ENCODE results near the gene ABHD10. TPM values are rescaled to one million over a fixed set of nuclear protein-coding genes. Genes with fewer than 3 reads are reported as not detected.

ABHD10 gene
- total RNA-seq, 1 donor from 2014 or later = 18.3 TPM

GRCh38 chr3:112000367-112000771, 21.5 kb downstream of the ABHD10 start:
- no peak for DNase-seq (ENCODE audit: low read depth in 2 of 2)

DNA sequence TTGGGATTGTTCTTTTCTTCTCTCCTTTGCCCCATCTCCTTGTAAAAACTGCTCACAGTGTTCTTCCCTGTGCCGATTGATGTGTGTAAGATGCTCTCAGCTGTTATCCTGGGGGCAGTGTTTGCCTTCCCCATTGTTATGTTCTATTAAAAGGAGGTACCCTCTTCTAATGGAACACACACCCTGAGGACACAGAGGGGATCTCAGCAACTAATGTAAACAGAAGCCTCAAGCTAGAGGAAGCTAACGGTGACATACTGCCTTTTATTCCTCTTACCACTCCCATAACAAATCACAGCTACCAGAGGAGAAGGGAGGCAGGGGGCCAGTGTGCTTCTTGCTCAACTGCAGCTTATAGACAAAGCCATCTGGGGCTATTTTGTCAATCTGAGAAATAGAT, 22.1 kb downstream of the ABHD10 start:
- no peak for DNase-seq (ENCODE audit: low read depth in 2 of 2)

DNA sequence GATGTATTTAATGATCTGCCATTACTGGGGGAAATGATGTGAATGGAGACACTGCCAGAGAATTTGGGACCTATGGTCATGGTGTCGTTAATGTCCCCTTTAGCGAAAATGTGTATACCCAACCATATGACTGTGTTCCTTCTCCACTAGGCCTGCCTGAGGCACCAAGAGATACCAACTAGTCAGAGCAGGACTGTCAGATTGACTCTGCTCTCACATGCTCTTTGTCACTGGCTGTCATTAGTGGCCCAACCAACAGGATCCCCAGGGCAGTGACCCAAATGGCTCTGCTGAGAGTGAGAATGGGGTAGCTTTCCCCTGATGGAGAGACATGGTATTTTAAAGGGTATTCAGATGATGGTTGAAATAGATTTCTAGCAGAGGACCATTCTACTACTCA, 22.7 kb downstream of the ABHD10 start:
- no peak for DNase-seq (ENCODE audit: low read depth in 2 of 2)

GRCh38 chr3:112002096-112002971, 23.5 kb downstream of the ABHD10 start:
- peak in 1 of 2 donors; percentile 22 for DNase-seq (ENCODE audit: low read depth in 2 of 2)

- no peak for DNase-seq (ENCODE audit: low read depth in 2 of 2)
Observed at GRCh38 chr3:112003321-112004080, 24.7 kb downstream of the ABHD10 start.

- DNase-seq (ENCODE audit: low read depth in 2 of 2) = no peak
Observed at GRCh38 chr3:112004187-112004586, 25.4 kb downstream of the ABHD10 start.

DNA sequence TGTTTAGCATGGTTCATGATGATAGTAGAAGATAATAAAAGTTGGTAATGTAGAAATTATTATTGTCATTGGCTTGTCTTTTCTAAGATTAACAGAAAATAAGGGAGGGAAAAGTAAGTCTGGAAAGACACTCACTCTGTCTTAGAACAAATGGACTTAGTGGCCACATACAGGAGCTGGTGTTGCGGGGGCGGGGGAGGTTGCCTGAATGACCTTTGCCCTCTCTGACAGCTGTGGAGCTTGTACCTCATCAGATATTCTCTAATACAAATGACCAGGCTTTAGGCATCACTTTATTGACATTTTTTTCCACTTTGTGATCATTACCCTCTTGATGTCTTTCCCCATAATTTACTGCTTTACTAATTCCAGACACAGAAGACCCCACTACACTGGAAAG, 25.8 kb downstream of the ABHD10 start:
- no peak for DNase-seq (ENCODE audit: low read depth in 2 of 2)

GRCh38 chr3:112005091-112005672, 26.4 kb downstream of the ABHD10 start:
- DNase-seq (ENCODE audit: low read depth in 2 of 2) = no peak

- DNase-seq (ENCODE audit: low read depth in 2 of 2) = no peak
Observed at GRCh38 chr3:112007633-112008032, 28.8 kb downstream of the ABHD10 start.

DNA sequence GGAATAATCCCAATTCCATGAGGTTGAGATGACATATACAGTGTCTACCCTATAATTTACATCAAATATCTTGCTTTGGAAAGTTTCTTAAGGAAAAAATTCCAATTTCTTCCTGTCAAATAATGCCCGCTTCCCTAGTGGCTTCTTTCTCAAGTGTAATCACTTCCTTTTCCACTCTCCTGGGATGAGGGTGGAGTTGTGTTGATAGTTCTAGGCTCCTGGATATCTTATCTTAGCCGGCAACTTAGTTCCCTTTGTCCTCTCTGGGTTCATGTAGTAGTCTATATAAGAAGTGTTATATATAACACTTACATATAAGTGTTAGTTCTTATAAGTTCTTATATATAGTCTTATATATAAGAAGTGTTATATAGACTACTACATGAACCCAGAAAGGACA, 30.8 kb downstream of the ABHD10 start:
- DNase-seq (ENCODE audit: low read depth in 2 of 2) = no peak

GRCh38 chr3:112010636-112011035, 31.8 kb downstream of the ABHD10 start:
- no peak for DNase-seq (ENCODE audit: low read depth in 2 of 2)

DNA sequence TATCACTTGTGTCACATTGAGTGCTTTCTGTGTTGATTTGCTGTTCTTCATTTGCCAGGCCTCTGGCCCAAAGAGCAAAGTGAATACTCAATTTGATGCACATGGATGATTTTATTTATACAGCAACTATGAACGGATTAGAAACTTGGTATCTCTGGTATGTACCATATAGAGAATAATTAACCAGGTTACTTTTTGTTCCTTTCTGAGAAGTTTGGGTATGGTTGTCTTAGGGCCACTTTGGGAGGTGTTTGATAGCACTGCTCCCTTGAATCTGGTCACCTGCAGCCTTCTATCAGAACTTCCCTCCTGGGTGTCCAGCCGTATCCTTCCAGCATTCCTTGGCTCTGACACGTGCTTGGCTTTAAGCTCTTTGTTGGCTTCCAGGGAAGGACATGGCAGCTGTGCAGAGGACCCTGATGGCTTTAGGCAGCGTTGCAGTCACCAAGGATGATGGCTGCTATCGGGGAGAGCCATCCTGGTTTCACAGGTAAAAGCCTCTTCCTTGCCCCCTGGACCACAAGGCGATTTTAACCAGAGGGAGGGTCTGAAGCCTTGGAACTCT, 32.6 kb downstream of the ABHD10 start:
- DNase-seq (ENCODE audit: low read depth in 2 of 2) = no peak

DNA sequence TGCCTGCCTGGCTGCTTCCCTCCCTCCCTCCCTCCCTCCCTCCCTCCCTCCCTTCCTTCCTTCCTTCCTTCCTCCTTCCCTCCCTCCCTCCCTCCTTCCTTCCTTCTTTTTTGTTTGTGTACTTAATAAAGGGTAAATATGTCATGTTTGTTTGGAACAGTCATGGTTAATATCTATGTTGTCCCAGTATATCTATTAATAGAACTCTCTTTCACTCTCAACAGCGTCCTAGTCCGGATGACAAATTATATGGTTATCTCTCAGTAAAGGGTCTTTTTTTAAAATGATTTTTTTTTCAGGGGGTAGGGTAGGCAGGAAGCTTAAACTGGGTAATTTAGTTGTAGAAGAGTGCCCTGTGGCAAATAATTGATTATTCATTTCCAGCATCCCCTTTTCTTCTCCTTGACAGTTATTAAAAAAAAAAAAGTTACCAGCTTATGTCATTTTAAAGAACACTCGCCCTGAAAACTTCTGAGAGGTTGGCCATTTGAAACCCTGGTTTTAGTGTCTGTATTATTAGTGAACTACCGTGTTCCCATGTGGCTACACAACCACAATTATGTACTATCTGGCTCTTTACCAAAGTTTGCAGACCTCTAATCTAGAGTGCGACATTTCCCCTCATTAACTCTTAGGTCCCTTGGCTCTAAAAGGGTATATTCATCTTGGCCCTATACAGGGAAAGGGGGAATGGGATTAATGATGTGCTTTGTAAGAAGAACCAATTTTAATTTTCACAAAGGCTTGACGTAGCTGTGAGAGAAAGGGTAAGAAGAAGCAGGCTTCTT, 33.6 kb downstream of the ABHD10 start:
- DNase-seq (ENCODE audit: low read depth in 2 of 2) = no peak

DNA sequence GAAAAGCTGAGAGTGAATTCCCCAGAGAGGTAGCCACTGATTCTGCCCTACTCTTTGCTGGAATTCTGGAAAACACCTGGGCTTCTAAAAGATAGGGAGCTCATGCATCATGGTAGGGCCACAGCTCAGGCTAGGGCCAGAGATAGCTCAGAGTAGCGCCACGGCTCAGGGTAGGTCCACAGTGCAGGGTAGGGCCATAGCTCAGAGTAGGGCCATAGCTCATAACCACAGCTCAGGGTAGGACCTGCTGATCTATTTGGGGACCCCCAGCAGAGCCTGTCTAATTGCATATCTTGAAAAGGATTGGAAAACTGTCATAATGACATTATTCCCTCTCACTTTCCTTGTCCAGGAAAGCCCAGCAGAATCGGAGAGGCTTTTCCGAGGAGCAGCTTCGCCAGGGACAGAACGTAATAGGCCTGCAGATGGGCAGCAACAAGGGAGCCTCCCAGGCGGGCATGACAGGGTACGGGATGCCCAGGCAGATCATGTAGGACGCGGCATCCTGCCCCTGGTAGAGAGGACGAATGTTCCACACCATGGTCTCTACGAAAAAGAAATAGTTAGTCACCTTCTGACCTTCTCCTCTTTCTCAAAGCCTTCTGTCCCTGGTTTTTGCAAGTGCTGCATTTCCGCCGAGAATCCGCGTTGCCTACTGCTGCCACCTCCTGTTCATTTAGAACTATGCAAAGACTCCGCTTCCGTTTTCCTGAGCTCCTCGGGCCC, 34.4 kb downstream of the ABHD10 start:
- DNase-seq (ENCODE audit: low read depth in 2 of 2) = peak; percentile 66 to 75

DNA sequence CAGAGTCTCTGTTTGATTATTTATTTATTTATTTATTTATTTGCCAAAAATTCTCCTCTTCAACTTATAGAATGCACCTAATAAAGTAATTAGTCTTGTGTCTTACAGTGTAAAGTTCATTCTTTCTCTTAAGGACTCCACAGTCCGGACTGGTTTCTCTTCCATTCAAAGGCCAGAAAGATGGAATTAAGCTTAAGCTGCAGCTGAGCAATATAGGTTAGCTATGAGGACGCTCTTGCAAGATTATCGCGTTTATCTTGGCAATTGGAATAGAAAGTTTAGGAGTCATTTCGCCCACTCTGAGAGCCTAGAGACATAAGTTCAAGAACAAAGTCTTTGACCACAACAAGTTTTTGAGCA, 34.9 kb downstream of the ABHD10 start:
- no peak for DNase-seq (ENCODE audit: low read depth in 2 of 2)

GRCh38 chr3:112017091-112017490, 38.3 kb downstream of the ABHD10 start:
- DNase-seq (ENCODE audit: low read depth in 2 of 2) = peak; percentile 11 to 38

DNA sequence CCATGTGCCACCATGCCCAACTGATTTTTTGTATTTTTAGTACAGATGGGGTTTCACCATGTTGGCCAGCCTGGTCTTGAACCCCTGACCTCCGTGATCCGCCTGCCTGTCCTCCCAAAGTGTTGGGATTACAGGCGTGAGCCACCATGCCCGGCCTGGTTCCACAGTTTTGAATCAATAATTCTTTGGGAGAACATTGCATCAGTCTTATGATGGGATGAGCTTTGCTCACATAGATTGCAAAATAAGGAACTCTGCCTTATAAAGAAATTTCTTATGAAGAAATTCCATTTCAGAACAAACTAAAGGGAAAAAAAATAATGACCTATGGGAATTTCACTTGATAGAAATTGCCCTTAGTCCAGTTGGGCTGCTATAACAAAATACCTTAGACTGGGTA, 39.9 kb downstream of the ABHD10 start:
- no peak for DNase-seq (ENCODE audit: low read depth in 2 of 2)

DNA sequence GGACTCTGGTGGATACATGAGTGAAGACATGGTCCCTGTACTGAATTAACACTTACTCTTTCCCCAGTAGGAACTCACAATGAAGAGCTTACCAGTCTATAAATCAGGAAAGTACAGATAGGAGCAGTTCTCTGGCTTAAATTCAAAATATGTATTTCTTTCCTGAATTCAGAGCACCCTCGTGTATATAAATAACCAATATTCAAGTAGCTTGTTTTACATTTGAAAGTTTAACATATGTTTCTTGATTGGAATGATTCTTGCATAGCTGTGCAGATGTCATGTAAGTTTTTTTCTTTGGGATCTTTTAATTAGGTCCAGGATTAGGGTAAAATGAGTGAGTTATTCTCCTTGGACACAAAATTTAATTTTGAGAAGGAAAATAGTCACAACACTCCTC, 40.9 kb downstream of the ABHD10 start:
- DNase-seq (ENCODE audit: low read depth in 2 of 2) = no peak

GRCh38 chr3:112020674-112021085, 41.9 kb downstream of the ABHD10 start:
- DNase-seq (ENCODE audit: low read depth in 2 of 2) = no peak

GRCh38 chr3:112027142-112027541, 48.3 kb downstream of the ABHD10 start:
- no peak for DNase-seq (ENCODE audit: low read depth in 2 of 2)

DNA sequence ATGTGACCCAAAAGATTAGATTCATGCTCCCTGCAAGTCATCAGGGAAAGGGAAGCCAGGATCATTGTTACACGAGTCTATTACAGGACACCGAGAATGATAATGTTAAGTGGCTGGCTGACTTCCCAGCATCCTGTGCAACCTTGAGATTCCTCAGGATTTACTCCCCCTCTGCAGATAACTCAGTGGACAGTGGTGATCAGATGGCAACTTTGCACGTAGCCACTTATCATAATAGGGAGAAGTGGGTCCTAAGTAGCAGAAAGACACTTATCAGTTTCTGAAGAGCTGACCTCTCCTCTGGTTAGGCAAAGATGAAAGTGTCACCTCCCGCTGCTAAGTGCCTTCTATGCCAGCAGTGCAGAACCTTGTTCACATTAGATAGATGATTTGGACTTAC, 49.0 kb downstream of the ABHD10 start:
- DNase-seq (ENCODE audit: low read depth in 2 of 2) = no peak
